GM18508 (cell line): ENCODE results near the gene GBX2.

ENCODE experiments used
- ATAC-seq: cut with Tn5 transposase; IDR thresholded peaks from one replicate; pipeline ENCODE4 v1.9.1; 2021; ENCODE audit warnings: moderate number of reproducible peaks; ENCODE audit not compliant: insufficient read depth, unreplicated experiment

The GBX2 gene

DNA sequence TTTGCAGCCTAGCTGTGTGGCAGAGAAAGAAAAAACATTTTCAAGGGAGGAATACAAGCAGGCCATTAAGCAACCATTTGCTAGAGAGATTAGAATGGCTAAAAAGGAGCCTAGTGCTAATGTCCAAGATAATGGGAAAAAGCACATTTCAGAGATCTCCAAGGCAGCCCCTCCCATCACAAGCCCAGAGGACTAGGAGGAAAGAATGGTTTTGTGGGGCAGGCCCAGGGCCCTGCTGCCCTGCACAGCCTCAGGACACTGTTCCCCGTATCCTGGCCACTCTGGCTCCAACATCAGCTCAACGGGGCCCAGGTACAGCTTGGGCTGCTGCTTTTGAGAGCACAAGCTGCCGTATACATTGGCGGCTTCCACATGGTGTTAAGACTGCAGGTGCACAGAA lies 16.5 kb upstream of the GBX2 start:
- ATAC-seq = no peak

DNA sequence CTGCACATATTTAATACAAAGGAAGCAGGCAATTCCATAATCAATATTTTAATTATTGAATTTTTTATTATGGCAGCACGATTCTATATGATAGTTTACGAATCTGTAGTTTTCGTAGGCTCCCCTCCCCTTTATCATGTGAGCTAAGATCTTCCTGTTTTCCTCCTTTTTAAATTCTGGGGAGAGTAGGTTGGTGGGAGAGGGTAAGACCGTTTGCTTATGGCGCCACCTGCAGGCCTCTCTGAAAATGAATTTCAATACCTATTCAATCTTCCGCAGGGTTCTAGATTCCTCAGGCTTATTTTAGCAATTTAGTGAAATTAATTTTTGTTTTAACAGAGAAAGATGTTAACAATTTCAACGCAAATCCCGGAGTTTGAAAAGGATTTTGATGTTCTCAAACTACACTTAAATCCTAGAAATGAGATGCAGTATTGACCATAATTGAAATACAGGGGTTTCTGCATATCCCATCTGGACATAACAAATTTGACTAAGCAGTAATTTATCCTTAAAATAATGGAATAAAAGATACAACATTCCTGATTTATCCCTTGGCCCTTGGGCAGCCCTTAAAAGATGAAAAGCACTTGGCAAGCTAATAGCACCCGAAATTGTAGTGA lies 12.8 kb upstream of the GBX2 start:
- no peak for ATAC-seq

DNA sequence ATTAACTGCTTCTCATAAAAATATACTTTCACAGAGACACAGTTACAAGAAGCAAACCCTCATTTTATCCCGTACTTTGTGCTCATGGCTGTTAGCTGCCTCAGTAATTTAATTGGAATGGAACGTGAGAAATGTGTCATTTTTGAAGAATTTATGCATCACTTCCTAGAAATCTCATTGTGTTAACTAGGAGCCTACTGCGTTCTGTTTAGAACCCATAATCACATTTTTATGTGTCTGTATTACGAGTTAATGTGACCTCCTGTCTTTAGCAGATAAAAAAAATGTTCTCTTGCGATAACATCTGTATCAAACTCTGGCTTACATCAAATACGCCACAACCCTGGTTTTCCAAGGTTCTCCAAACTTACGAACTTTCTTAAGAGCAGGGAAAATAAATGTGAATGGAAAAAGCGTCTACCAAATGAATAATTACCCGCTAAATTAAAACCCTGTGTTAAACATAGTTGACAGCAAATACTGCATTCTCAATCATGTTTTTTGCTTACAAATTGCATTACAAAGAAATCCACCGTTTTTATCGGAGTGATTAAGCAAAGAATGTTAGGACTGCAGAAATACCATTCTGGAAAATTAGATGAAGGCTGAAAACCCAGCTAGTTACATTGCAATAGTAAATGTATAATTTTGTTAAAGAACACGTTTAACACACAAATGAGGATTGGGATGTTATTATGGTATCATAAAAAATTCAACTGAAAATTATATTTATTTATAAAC lies 12.1 kb upstream of the GBX2 start:
- no peak for ATAC-seq

DNA sequence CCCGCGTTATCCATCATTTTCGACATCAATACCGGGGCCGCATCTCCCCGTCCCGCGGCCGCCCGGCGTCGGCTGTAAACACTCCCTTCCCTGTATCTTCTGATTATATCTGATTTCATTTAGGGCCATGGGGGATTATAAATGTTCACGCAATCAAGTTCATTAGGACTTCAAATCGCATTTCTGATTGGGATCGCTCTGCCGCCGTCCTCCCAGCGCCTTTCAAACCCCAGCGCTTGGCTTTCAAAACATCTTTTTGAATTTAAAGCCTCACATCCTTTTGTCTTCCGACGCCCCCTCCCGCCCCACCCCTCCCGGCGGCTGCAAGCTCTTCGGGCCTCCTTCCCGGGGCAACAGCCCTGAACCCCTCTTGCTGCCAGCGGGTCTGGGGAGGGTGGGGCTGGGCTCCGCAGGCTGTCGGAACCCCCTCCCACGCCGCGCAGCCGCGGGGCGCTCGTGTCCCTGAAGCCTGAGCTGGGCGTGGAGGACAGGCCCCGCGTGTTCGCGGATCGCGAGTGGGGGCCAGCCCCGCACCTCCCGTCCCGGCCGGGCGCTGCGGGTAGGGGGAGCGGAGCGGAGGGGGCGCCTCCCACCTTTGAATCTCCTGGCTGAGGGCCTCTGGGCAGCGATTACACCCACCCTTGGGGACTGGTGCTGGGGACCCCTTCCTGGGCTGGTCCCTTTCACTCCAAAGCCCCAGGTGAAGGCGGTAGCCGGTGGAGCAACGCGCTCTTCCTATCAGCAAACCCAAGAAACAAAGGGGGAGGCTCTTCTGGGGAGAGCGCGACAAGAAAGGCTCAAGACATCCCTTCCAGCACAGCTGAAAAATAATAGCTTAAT lies 11.3 kb upstream of the GBX2 start:
- ATAC-seq = no peak

DNA sequence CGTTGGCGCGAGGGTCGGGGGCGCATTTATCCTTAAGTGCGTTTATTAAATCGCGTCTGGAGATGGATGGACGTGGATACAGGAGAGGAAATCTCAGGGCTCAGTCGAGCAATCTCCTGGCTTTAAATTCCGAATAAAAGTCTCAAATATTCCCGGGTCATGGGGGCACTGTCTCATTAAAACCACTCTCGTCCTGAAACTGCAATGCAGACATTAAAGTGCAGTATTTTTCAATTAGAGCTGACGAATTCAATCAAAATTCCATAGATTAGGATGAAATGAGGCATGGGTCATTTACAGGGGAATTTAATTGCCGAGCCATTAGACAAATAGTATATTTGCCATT lies 10.7 kb upstream of the GBX2 start:
- no peak for ATAC-seq

DNA sequence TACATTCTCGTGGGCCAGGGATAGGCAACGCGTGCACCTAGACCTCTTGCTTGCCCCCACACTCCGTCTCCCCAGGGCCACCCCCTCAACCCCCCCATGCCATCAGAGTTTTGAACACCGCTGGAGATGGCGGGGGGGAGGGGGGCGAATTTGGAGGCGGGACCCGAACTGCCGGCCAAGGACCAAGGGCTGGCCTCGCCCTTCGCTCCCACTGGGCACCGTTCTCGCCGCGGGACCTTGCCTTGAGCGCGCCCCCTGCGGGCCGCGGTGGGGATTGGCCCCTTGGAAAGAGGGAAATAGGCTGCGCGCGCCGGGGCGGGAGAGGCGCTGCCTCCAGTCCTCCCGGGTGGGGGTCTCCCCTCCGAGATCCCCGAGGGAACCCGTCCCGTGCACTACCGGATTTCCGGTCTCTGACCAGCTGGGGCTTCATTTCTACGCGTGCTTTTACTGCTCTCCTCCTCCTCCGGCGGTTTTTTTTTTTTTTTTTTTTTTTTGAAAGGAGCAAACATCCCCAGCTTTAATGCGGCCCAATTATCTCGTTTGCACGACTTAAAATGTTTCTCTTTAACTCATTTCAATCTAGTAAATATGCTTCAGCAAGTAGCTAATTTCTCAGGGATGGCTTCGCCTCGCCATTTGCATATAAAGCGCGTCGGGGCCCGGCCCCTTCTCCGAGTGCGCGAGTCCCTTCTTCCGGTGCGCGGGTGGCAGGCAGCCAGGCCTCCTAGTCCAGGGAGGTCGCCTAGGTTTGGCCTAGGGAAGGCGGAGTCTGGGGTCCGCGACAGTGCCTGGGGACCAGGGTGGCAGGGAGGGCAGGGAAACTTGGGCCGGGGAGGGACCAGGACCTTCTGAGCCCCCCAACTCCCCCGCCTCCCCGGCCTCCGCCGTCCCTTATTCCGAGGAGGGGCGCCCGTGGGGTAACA lies 10.0 kb upstream of the GBX2 start:
- no peak for ATAC-seq

DNA sequence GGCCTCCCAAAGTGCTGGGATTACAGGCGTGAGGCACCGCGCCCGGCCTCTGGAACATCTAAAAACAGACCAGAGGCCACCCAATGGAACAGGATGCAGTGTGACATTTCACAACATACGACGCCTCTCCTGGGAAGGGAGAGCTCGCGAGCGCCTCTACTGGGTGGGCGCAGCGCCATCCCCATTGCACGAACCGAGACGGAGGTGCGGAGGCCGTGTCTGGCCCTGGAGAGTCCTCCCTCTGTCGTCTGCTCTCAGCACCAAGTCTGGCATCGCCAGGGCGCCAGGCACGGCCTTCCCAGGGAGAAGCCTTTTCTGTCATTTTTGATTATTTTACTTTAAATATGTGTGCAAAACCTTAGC lies 9.4 kb upstream of the GBX2 start:
- ATAC-seq = no peak

DNA sequence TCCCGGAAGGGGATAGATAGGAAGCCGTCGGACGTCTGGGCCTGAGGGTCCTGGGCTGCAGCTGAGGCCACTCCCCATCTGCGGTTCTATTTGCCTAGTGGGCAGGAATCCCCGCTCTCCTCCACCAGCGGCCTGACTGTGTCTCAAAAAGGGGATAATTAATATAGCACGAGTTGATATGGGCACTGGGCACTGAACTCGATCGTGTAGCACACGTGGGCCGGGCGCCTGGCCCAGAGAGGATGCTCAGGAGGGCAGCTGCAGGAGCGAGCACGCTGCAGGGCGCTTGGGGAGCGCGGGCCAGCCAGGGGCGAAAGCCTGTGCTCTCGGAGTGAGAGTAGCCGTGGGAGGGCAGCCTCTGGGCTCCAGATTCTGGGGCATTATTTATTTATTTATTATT lies 8.8 kb upstream of the GBX2 start:
- no peak for ATAC-seq

DNA sequence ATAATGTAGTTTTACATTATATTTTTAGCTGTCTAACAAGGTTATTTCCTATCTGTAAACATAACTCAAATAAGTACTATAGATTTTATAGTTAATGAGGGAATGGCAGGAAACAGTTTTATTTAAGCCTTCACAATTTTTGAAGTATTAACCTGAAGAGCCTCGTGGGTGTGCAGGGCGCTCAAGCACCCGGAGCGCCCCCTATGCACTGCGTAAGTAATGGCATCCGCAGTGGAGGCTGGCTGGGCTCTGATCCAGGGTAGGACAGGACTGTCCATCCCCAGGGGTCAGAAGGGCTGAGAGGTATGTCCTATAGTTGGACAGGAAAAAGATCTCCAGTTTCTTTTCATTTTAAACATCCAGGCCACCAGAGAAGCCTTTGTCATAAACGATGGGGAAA lies 8.2 kb upstream of the GBX2 start:
- no peak for ATAC-seq

DNA sequence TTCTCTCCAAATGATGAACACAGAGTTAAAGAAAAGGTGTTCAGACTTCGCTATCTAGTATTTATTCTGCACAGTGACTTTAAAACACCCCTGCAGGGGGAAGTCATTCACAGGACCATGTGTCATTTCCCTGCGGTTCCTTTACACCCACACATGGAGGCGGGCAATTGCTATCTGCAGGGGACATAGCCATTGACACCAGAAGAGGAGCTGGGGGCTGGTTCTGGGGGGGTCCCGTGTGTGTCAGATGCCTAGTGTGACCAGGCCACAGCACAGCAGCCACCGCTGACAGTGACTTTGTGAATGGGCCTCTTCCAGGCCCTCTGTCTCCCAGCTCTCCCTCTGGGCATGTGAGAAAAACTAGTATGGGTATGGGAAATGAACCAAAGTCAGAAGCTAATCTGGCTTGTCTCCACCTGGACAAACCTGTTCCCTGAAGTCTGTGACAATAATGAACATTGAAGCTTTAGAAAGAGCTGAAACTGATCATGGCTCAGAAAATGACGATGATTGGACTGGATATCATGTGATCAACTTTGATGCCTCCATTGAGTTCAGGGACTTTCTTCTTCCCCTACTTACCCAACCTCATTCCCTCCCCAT lies 7.5 kb upstream of the GBX2 start:
- ATAC-seq = no peak

DNA sequence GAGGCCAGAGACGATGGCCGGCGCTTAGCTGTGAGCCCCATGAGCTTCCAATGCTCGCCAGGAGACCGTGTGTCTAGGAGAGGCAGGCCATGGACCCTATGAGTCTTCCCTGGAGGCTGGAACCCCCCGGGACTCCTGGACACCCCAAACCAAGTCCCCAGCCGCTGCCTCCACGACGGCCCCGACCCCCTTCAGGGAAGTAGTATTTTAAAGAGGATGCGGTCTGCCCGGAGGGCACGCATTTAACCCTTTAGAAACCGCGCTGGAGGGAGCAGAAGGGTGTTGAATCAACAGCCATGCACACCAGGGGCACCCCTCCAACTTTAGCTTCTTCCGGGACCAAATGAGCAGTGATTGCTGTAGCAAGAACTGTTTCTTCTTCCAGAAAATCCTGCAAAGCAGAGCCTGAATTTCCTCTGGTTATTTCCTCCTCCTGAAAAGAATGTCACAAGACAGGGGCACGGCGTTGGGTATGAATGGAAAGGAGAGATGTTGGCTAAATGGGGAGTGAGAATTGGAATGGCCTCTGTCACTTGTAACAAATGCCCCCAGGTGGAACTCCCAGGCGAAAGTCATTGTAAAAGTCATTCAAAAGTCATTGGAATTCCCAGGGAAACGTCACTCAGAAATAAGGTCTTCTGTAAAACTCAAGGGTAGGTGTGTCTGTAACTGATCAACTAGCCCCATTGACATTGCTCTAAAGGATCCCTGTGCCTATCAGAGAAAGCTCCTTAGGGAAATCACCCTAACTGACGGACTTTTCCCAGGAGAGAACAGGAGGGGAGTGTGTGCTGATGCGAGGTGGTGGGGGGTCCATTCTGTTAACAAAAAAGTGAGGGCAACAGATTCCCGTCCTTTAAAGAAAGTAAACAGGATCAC lies 5.8 kb upstream of the GBX2 start:
- no peak for ATAC-seq

DNA sequence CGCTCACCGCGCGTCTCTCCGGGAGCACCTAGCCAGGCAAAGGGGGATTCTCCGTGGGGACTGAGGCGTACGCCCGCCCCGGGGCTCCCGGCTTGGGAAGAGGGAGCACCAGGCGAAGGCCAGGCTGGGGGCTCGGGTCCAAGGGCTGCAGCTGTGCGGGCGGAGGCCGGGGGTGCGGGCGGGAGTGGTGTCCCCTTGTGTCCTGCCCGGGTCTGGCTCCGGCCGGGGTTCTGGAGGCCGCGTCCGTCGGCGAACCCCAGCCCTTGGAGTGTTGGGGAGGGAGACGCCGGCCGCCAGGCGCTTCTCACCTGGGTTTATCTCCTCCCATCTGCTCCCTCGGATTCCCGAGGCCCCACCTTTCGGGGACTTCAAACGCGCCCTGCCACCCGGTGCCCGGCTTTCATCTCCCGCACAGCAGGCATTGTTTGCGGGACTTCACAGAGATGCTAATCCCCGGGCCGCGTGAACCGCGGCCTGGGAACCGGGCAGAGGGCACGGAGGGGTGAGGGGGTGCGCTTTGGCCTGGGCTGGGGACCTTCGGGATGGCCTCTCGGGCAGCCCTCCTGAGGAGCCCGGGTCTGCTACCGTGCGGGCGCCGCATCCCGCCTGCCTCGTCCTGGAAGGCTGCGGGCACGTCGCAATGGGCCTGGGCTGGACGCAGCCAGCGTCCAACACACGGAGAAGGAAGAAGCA lies 5.0 kb upstream of the GBX2 start:
- no peak for ATAC-seq

DNA sequence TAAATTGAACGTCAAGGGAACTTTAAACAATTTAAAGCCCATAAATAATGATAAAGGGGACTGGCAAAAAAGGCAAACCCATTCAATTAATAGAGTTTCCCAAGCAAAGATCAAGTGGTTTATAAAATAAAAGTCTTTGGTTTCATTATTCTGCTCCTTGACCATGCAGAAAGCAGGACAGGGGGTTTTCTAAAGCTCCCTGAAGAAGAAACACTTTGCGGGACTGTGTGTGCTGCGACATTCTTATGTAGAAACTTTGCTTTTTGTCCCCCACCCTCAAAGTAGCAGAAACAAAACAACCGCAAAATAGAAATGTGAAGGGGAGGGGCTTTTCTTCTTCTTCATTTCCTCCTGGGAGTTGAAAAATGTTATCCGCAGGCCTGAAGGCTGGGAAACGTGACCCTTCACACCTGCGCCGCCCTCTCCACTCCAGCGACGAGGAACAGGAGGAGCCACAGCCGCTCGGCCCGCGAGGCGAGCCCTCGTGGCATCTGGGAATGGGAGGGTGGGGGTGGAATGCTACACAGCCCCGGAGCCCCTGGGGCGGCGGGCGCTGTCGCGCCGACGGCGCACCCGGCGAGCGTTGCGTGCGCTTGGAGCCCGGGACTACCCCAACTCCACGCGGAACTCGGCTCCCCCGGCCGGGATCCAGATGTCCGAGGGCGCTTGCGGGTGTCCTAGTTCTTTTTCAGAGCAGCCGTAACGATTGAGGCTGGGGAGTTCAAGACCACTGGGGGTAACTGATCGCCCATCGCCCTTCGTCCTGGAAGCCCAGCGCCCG lies 4.3 kb upstream of the GBX2 start:
- ATAC-seq = no peak

DNA sequence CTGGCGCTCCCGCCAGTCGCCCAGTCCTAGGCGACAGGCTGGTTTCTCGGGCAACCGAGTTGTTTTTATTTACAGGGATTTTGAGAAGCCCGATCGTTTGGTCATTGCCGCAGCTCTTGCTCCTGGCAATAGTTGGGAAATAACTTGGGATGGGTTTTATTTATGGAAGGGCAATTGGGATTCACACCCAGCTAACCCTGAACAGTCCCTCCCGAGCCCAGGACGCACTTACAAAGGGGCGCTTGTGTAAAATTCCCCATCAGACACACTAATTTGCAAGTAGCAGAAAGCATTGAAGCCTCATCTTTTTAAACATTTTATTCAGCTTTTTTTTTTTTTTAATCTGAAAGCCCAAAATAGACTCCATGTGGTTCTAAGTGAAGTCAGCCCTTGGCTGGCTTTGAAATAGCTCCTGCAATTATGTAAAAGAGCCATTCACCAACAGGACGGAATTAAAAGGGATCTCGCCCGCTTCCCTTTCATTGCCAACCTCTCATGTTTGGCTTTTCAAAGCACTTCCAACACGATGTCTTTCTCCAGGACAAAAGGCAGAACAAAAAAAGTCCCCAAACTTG lies 3.6 kb upstream of the GBX2 start:
- ATAC-seq = no peak

DNA sequence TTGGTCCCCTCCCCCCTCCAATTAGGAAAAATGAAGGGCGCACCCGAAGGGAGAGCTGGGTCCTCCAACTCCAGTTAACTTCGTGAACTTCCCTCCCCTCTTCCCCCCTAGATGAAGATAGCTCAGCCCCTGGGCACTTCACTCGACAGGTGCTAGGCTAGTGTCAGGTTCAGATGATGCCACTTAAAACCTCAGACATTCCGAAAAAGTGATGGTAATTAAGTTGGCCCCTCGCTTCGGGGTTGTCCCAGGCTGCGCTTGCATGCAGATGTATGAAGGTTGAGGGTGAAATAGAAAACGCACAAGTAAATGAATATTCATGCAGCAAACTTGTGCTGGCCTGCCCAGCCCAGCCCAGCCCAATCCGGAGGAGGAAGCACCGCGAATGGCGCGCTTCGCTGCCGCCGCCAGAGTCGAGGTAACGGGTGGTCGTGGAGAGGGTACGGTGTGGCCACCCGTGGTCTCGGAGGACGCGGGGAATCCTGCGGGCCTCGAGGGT lies 3.0 kb upstream of the GBX2 start:
- no peak for ATAC-seq

DNA sequence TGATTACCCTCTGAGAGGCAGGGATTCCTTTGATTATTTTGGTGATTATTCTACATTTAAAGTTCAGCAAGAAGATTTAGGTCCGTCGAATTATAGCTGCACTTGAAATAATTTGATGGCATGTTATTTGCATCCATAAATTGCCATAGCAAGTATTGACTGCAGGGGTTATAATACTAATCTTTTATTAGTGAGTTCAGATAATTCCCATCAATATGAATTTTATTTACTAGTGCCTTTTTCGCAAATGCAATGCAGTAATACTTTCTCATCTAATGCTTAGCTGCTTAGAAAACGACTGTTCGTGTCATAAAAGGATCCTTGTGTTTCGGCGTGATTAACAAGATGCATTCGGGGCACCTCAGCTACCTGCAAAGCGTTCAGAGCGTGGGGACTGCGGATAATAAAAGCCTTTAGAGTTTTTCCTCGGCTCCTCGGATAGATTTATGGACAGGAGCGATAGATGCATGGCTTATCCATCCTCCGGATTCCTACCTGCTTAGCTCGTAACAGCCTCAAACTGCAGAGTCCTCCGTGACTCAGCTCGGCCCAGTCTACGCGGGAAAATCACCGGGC lies 2.5 kb upstream of the GBX2 start:
- no peak for ATAC-seq
